Glomerular endothelial cell (primary cell): ENCODE results near the gene JDP2. TPM values are rescaled to one million over a fixed set of nuclear protein-coding genes. Genes with fewer than 3 reads are reported as not detected.

Experiments
- DNase-seq: peaks from one replicate; pipeline ENCODE4 v3.0.0-alpha.2; 2011; ENCODE audit warnings: low read depth, low spot score; ENCODE audit errors: extremely low read depth
- total RNA-seq: library from RNA; depleted of rRNA; stranded (reverse); fragments of >200 nt; gene quantifications from 2 replicates; pipeline ENCODE4 v1.2.3, GENCODE V29; 2015

Gene JDP2
- total RNA-seq, 1 donor from 2014 or later, result 13.0 TPM

DNA sequence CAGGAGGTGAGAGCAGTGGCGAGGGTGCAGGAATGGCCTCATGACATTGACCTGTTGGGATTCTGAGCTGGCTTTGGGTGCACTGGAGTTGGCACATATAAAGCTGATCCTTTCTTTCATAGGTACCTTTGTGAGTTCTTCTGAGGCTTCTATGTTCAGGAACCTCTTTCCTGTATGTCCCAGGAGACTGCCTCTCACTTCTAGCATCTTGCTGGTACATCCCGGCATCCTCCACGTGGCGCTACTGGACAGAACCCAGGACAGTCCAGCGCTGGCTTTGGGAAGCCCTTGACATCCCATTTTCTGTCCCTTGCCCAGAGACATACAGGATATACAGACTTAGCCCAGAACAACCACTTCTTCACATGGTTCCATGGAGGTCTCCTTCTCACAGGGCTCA is 50.1 kb downstream of the JDP2 start:
- DNase-seq, result no peak

DNA sequence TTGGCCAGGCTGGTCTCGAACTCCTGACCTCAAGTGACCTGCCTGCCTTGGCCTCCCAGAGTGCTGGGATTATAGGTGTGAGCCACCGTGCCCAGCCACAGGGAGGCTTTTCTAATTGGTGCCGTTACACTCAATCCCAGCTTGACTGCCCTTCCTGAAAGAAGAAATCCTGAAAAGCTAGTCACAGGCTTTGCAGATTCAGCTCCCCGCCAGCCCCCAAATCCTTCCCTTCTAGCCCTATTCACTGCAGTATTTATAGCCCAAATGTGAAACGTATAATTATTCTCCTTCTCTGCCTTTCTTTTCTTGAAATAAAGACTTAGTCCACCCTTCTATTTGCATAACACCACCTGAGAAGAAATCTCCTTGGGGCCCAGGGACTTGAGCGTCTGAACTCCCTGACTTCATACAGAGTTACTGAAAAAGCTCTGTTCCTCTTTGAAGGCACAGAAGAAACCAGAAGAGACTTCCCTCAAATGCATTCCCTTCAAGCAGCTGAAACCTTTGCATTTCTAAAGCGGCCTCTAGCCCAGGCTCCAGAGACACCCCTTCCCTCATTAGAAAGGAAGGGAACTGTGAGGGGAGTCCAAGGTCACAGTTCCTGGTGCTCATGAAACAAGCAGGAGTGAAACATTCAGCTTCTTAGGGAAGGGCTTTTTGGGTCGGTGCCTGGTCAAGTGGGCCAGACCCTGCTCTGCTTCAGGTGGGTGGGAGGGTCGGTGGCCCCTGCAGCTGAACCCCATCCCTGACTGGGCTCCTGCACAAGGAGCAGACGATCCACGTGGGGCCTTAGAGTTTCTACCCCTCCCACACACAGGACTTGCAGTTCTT is 52.2 kb downstream of the JDP2 start:
- no peak for DNase-seq

DNA sequence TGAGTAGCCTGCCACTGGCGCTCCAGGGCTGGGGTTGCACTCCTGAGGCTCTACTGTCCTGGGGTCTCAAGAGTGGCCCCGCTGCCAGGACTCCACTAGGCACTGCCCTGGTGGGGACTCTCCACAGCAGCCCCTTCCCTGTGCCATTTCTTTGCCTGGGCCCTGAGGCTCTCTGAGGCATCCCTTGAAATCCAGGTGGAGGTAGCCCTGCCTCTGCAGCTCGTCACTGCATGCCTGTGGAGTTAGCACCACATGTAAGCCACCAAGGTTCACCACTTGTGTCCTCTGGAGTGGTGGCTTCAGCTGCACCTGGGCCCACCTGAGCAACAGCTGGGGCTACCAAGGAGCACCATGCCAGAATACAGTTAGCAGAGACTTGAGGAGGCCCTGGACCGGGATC is 54.5 kb downstream of the JDP2 start:
- no peak for DNase-seq

DNA sequence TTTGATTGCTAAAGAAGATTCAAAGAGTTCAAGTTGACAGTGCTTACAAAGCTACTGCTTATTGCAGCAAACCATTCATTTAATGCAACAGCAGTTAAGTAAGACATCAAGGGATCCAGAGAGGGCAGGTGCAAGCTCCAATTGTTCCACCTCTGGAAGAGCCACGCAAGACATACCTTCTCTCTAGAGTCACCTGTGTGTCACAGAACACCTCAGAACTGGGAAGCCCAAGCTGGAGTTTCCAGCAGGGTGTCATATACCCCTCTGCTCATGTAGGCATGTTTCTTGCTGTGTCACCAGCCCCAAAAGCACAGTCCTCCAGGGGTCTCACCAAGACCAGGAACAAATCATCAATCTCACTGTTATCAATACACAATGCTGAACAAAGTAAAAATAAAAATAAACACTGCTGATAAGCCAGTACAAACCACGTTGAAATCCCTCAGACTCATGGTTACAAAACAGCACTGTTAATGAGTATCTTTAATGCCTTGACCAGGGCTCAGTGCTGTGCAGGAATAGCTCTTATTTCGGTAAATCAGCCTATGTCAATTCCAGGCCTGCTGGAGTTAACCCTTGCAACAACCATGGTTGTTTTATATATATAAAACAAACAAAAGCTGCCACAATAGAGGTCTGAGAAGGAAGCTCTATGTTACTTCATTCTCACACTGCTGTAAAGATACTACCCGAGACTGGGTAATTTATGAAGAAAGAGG is 57.0 kb downstream of the JDP2 start:
- no peak for DNase-seq

DNA sequence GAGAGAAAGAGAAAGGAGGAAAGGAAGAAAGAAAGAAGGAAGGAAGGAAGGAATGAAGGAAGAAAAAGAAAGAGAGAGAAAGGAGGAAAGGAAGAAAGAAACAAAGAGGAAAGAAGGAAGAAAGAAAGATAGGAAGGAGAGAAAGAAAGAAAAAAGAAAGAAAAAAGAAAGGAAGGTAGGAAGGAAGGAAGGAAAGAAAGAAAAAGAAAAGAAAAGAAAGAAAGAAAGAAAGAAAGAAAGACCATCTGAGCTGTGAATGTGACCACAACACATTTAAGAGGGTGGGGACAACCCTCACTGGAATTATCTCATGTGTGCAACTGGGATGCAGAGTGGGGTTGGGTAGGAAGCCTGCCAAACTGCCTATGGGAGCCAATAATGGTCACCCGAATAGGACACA is 58.5 kb downstream of the JDP2 start:
- DNase-seq, result no peak

DNA sequence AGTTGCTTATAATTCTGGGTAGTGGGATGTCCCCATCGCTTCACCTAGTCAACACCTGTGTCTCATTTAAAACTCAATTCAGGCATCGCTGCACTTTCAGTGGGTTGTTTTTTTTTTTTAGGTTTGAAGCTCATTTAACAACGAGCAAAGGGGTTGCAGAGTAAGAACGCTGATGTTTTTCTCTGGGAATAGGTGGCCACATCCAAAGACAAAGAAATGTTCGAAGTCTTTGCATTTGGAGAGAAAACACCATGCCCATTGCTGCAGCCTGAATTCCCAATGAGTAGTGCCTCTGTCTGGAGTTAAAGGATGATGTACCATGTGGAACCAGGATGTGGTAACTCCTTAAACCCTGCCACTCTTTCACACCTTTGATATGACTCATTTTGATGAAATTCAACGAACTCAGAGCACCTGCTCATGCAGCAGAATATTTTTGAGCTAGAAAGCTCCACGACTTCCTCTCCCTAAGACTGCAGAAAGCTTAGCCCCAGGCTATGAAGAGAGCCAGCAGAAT is 59.4 kb downstream of the JDP2 start:
- DNase-seq, result no peak

DNA sequence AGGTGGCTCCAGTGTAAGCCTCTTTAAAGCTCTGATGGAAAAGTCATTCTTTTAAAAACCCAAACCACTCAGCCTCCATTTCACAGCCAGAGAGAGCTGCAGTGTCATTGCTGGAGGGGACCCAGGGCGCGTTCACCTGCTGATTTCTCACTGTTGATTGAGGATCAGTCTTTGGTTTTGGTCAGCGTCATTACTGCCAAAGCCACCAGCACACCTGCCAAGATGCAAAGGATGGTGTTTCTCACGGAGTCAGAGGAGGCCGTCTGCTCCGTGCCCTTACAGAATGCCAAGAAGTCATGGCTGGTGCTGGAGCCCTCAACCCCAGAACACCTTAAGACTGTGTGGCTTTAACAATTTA is 61.6 kb downstream of the JDP2 start:
- no peak for DNase-seq

DNA sequence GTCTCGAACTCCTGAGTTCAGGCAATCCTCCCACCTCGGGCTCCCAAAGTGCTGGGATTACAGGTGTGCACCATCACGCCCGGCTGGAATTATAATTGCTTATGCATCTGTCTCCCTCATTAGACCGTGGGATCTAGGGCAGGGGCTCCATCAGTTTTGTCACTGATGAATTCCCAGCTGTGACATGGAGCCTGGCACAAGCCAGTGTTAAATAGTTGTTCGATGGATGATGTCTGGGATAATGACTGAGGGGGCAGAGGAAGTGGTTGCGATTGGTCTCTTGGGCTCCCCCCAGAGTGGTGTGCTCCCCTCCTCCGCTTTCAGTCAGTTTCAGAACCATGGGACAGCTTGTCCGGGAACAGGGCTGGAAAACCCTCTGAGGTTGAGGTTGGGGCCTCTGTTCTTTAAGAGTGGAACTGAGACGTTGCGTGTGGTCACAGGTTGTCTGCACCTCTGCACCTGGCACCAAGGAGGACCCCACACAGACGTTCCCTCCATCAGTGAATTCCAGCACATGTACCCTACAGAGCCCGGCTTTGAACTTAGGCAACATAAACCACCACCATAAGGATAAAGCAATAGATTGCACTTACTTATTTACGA is 63.7 kb downstream of the JDP2 start:
- no peak for DNase-seq

DNA sequence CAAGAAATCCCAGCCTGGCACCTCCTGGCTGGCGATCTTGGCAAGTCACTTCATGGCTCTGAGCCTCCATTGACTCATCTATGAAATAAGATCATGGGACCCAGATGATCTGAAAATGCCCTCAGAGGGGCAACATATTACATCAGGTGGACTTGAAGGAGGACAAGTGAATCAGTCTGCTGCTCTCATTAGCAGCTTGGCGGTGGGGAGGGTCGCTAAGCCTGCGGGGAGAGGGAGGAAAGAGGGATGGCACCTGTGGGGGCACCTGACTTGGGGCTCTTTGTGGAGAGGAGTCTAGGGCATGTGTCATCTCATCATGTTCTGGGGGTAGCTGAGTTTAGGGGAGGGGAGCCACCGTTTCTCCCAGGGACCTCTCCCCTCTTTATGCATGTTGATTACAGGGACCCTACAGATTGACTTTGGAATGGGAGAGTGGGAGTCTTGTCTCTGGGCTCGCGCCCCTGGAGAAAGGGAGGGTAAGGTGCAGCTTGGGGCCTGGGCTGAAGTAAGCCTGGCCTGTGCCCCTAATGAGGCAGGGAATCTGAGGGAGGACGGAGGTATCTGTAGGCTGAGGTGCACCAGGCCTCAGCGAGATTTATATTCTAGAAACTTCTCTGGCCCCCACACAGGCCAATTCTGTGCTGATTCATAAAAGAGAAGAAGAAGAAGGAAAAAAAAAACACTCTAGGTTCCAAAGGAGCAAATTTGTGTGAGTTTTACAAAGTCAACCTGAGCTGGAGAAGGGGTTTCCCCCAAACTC is 65.2 kb downstream of the JDP2 start:
- no peak for DNase-seq

DNA sequence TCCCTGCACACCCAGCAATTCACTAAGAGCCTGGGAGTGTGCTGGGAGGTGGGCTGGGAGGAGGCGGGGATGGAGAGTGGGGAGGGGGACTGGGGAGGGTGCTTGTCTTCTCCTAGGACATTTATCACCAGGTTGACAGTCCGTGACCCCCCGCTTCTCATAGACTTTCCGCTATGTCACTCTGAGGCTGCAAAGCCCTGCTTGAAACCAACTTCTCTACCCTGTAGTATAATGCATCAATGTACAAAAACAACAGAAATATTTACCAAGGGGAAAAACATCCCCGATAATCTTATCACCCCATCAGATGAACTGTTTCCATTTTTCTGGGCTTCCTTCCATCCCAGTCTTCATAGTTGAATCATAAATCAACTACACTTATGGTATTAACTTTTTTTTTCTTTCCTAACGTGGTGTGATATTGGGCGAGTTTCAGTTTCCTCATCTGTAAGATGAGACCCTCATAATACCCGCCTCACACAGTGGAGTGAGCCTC is 65.8 kb downstream of the JDP2 start:
- no peak for DNase-seq

DNA sequence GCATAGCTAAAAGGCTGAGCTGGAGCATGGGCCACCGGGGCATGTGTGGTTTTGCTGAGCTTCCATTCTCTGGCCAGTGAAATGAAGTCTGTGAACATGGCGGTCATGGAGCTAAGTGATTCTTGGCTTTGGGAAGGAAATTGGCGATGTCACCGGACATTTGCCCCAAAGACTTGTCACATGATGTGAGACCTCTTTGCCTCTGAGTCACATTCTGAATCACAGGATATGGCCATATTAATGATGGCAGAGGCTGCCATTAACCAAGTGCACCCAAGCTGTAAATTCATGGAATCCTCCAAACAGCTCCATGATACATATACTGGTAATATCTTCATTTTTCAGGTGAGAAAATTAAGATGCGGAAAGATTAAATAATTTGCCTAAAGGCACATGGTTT is 67.1 kb downstream of the JDP2 start:
- DNase-seq, result no peak

DNA sequence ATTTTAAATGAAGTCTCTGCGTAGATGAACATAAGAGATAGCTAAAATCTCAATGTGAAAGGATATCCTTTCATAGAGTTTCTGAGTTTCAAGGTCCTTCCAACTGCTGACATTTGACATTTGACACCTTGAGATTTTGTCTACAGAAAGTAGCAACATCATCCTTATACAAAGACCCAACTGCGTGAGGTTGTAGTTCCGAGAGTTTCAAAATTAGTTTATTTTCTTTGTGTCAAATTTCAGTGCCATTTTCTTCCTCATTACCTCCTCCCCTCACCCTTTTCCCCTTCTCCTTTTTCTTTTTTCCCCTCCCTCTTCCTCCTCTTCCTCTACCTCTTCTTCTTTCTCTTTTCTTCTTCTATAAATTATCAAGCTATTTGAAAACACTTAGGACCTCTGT is 67.6 kb downstream of the JDP2 start:
- no peak for DNase-seq

DNA sequence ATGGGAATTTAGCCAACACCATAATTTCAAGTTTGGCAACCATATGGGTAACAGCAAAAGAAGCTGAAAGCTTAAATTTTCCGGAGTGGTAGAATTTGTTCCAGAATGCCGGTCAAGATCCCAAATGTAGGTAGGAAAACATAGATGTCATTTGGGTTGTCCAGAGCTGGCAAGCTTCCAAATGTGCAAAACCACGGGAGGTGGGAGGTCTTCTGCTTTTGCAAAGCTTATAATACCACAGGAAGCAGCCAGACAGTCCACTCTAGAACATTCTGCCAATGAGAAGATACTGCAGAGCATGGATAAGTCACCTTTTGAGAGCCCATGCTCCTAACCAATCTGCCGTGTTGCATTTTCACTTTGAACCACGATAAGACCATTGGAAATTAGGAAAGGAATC is 68.1 kb downstream of the JDP2 start:
- DNase-seq, result no peak

DNA sequence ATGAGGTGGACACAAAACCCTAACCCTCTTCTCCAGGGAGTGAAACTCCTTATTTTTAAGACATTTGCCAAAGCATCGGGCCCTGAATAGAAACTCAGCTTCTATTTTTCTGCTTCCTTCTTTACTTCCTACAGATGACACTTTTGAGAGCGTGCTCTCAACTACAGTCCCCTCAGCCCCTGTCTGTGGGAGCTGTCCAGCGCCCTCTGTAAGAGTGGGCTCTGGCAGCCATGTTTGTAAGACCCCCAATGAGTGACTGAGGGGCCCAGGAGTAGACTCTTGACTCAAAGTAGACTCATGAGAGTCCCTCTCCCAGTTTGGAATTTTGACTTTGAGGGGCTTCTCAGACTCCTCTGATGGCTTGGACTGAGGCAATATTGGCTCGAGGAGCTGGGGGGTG is 68.9 kb downstream of the JDP2 start:
- DNase-seq, result no peak

DNA sequence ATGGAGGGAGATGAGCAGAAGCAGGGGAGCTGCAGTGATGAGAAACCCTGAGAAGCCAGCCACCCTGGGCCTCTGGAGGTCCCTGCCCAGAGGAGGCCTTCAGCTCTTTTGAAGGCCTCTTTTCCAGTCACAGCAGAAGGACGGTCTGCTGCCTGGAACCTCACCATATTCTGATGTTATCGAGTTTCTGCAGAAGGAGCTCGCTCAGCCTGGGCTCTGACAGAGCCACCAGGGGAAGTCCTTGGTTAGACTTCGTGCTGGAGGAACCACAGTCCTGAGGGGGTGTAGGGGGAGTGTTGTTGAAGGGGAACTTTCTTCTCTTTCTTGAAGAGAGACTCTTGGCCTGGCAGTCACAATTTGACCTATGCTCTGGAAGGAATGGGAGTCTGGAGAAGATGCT is 69.4 kb downstream of the JDP2 start:
- DNase-seq, result no peak

DNA sequence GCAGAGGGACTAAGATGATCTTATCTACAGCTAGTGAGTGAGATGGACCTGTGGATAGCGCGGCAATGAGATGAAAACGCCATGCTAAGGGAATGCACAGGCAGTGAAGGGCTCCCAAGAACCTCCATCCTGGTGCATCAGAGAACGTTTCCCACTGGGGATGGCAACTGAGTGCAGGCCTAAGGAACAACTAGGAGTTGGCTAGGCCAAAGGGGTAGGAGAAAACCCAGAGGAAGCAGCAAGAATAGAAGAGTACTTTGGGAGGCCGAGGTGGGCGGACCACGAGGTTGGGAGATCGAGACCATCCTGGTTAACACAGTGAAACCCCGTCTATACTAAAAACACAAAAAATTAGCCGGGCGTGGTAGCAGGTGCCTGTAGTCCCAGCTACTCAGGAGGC is 69.9 kb downstream of the JDP2 start:
- DNase-seq, result no peak

DNA sequence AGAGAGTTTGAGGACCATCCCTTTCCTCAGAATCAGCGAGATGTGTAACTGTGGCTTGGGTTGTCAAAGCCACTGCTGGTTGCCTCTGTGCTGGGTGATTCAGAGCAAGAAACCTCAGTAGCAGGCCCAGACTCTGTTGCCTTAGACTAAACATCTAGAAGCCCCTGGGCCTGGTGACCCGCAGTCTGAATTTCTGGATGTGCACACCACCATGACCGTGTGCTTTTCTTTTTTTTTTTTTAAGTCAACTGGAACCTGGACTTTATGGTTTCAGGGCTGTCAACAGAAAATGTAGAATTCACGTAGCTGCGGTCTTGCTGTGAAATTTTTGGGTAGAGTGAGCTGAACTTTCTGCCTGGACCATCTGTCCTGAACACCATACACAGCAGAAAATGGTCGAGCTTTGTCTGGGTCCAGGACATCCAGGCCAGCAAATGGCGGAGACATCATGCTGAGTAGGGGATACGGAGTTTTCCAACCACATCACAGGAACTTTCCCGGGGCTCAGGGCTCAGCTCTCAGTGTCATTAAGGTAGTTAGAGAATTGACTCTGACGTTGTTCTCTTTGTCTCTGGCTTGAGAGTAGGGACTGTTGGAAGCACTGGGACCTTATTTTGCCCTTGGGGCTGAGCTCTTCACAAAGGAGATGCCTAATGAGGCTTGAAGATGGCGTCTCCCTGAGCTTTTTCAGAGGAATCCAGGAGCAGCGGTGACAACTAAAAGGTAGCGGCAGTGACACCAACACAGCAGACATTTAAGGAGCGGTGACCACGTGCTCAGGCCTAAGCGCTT is 71.5 kb downstream of the JDP2 start:
- DNase-seq, result no peak

DNA sequence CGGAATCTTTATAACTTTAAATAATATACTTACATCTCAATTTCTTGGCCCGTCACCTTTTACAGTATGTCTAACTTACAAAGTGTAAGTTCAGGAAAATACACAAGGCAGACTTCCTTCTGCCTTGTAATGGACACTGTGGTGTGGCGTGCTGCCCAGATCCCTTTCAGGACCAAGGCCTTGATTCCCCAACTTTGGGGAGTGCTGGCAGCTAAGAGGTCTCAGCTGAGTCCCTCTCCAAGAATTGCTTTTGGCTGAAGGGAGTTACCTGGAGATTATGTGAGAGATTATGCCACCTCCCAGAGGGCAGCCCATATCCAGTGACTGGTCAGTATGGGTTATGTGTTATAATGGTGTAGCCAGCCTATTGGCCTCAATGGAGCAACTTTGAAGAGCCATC is 73.3 kb downstream of the JDP2 start:
- no peak for DNase-seq

DNA sequence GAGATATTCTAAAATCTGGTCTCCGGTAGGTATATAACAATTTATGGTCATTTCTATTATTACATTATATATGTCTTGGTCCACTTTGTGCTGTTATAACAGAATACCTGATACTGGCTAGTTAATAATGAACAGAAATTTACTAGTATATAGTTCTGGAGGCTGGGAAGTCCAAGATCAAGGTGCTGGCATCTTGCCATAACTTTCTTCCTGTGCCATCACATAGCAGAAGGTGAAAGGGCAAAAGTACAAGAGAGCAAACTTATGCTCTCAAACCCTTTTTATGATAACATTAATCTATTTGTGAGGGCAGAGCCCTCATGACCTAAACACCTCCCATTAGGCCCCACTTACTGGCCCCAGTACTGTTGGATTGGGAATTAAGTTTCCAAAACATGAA is 76.6 kb downstream of the JDP2 start:
- no peak for DNase-seq

DNA sequence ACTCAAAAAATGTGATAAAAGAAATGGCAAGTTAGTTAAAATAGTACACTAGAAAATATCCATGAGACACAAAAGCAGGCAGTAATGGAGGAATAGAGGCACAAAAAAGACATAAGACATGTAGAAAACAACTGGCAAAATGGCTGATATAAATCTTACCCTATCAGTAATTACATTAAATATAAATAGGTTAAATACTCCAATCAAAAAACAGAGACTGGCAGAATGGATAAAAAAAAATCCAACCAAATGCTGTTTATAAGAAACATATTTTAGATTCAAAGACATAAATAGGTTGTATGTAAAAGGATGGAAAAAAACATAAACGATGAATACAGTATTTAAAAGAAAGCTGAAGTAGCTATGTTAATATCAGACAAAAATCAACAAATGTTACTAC is 79.1 kb downstream of the JDP2 start:
- no peak for DNase-seq
